ENCODE data around the gene UFC1. TPM values are rescaled to one million over a fixed set of nuclear protein-coding genes. Genes with fewer than 3 reads are reported as not detected.
A peak's percentile ranks its signal among the peaks of the same experiment; 100 is the strongest.

Gene UFC1
- total RNA-seq, 1 donor from 2014 or later: 76.4 TPM

- Histone ChIP-seq H3K4me1 (peaks cover 96% of the 10 kb centered on the region), H3K27ac (replicated peaks) (peak within 1 kb of the TSS; percentile 99), H3K4me3 (peak within 1 kb of the TSS; percentile 67), H3K27me3 (ENCODE audit: low read depth) (no peaks in the 10 kb centered on the region), H3K36me3 (peaks cover 17% of the 10 kb centered on the region), H3K9me3 (replicated peaks) (no peaks in the 10 kb centered on the region)
- DNase-seq: peak; percentile 73
- intact Hi-C loops (cut with micrococcal nuclease): no loop called here
- no peak for TF ChIP-seq CTCF (IDR thresholded peaks at IDR 0.05; ENCODE audit: borderline replicate concordance)
These were observed 45.2 kb downstream of the UFC1 start, which contains the start of gene ADAMTS4 for GRCh38 chr1:161198897-161199431. TSS of gene ADAMTS4 (minus strand) at chr1:161199054. CDS start at chr1:161198627, 427 bp downstream.

- H3K4me1 ChIP-seq: peaks cover 96% of the 10 kb centered on the region
- DNase-seq: no peak
- H3K4me3 ChIP-seq: peak overlapping the region; percentile 67
These were observed 45.8 kb downstream of the UFC1 start for GRCh38 chr1:161199506-161200139.

GRCh38 chr1:161200421-161200991 is 46.7 kb downstream of the UFC1 start:
- Histone ChIP-seq H3K27ac (replicated peaks) (peak overlapping the region; percentile 99), H3K9me3 (replicated peaks) (no peaks in the 10 kb centered on the region), H3K36me3 (peaks cover 26% of the 10 kb centered on the region), H3K27me3 (ENCODE audit: low read depth) (no peaks in the 10 kb centered on the region), H3K4me1 (peaks cover 96% of the 10 kb centered on the region), H3K4me3 (peak overlapping the region; percentile 86)
- TF ChIP-seq CTCF (IDR thresholded peaks at IDR 0.05; ENCODE audit: borderline replicate concordance): no peak
- intact Hi-C loops (cut with micrococcal nuclease): no loop called here
- no peak for DNase-seq

More at GRCh38 chr1:161199506-161200139, 45.8 kb downstream of the UFC1 start:
- H3K27ac ChIP-seq (replicated peaks): peak overlapping the region; percentile 99
- no peak for TF ChIP-seq CTCF (IDR thresholded peaks at IDR 0.05; ENCODE audit: borderline replicate concordance)
- peaks cover 22% of the 10 kb centered on the region for H3K36me3 ChIP-seq
- no peaks in the 10 kb centered on the region for H3K9me3 ChIP-seq (replicated peaks)
- H3K27me3 ChIP-seq (ENCODE audit: low read depth): no peaks in the 10 kb centered on the region
- intact Hi-C loops (cut with micrococcal nuclease): no loop called here

- Histone ChIP-seq H3K4me1 (peaks cover 96% of the 10 kb centered on the region), H3K9me3 (replicated peaks) (no peaks in the 10 kb centered on the region), H3K27me3 (ENCODE audit: low read depth) (no peaks in the 10 kb centered on the region), H3K27ac (replicated peaks) (peak overlapping the region; percentile 99), H3K4me3 (peak overlapping the region; percentile 86), H3K36me3 (peaks cover 30% of the 10 kb centered on the region)
- intact Hi-C loops (cut with micrococcal nuclease): no loop called here
- DNase-seq: peak; percentile 56
- TF ChIP-seq CTCF (IDR thresholded peaks at IDR 0.05; ENCODE audit: borderline replicate concordance): no peak
These were observed 47.4 kb downstream of the UFC1 start for GRCh38 chr1:161200992-161201835.

Data from left ventricle myocardium inferior (tissue), 1 donor.